K562 (cell line): ENCODE results near the gene DGCR2. TPM values are rescaled to one million over a fixed set of nuclear protein-coding genes. Genes with fewer than 3 reads are reported as not detected.

ENCODE experiments used
- BMI1 ChIP-seq: fragments of 150-350 bp; IDR thresholded peaks from 2 replicates; pipeline ENCODE4 v1.6.1; 2014; ENCODE audit warnings: low read length
- C11orf30 ChIP-seq: fragments of 450-650 bp; IDR thresholded peaks from 2 replicates; pipeline ENCODE4 v1.6.1; 2016; ENCODE audit warnings: low read depth, mild to moderate bottlenecking
- CHD1 ChIP-seq: fragments of 200-600 bp; sonication (generic); IDR thresholded peaks from one replicate; pipeline ENCODE4 v1.6.1; 2012; ENCODE audit warnings: mild to moderate bottlenecking, moderate library complexity, low read length, inconsistent platforms
- ETS2 ChIP-seq: IDR thresholded peaks from 2 replicates; pipeline ENCODE4 v1.6.1; 2016; ENCODE audit warnings: borderline replicate concordance, missing genetic modification characterization, mild to moderate bottlenecking, moderate library complexity, missing compliant biosample characterization; ENCODE audit not compliant: poor library complexity, severe bottlenecking
- HNRNPK ChIP-seq: fragments of 200-400 bp; formaldehyde crosslinking; IDR thresholded peaks from one replicate; pipeline ENCODE4 v1.6.1; 2018; ENCODE audit warnings: mild to moderate bottlenecking, low read depth, low read length; ENCODE audit not compliant: poor library complexity, severe bottlenecking
- MIER1 ChIP-seq: fragments of 450-650 bp; IDR thresholded peaks from 2 replicates; pipeline ENCODE4 v1.6.1; 2016; ENCODE audit warnings: antibody characterized with exemption, mild to moderate bottlenecking, low read depth
- NFE2 ChIP-seq: IDR thresholded peaks from 2 replicates; pipeline ENCODE4 v1.6.1; 2014; ENCODE audit warnings: antibody characterized with exemption, low read depth
- SMARCE1 ChIP-seq: fragments of 450-650 bp; IDR thresholded peaks from 2 replicates; pipeline ENCODE4 v1.7.1; 2016; ENCODE audit warnings: mild to moderate bottlenecking
- SRSF3 ChIP-seq: fragments of 200-400 bp; formaldehyde crosslinking; IDR thresholded peaks from 2 replicates; pipeline ENCODE4 v1.6.1; 2016; ENCODE audit warnings: mild to moderate bottlenecking, low read length, moderate library complexity; ENCODE audit not compliant: insufficient read depth
- TCFL5 ChIP-seq: fragments of 250-450 bp; sonication (Bioruptor Pico); conservative IDR thresholded peaks from 2 replicates; pipeline ENCODE4 v1.6.1; 2021; ENCODE audit warnings: mild to moderate bottlenecking, moderate library complexity, matching md5 sums
- ZNF668 ChIP-seq: fragments of 250-450 bp; sonication (Bioruptor Pico); IDR thresholded peaks from 2 replicates; pipeline ENCODE4 v1.8.0; 2022; ENCODE audit warnings: mild to moderate bottlenecking, inconsistent platforms
- ZNF766 ChIP-seq: fragments of 200-800 bp; sonication (Bioruptor generic); conservative IDR thresholded peaks from 2 replicates; pipeline ENCODE4 v1.6.1; 2016; ENCODE audit warnings: missing genetic modification characterization, missing compliant biosample characterization
- polyA plus RNA-seq, 8 experiments: library from polyadenylated mRNA; depleted of rRNA in 4 of 8; stranded (reverse) in 5 of 8; unstranded in 3 of 8; fragments of >200 nt; fragmentation: Nextera tagmentation in 2 of 8; fragmentation: Illumina TruSeq in 1 of 8; extraction: Ambion mirVana in 2 of 8; extraction: Trizol in 1 of 8; gene quantifications; 2 replicates each; pipeline versions ENCODE4 v1.2.1 to v1.2.3, GENCODE V29; 2011 to 2014; ENCODE audit warnings: inconsistent platforms in 1 of 8, missing spikeins in 1 of 8
- total RNA-seq, 7 experiments: library from RNA; depleted of rRNA in 6 of 7; stranded (reverse); fragments of >200 nt in 6 of 7; fragmentation: Illumina TruSeq in 2 of 7; extraction: Trizol in 2 of 7; gene quantifications; 2 replicates each; pipeline versions ENCODE4 v1.2.1 to v1.2.3, GENCODE V29; 2011 to 2021; ENCODE audit warnings: low replicate concordance in 1 of 7
- TF ChIP-seq, protein P1 (sequence below): fragments of 250-450 bp; sonication (Bioruptor Pico); IDR thresholded peaks from 2 replicates; pipeline ENCODE4 v1.4.0; 2020
- TF ChIP-seq, protein P2 (sequence below): IDR thresholded peaks from 2 replicates; pipeline ENCODE4 v1.6.1; 2016; ENCODE audit warnings: missing genetic modification characterization, missing compliant biosample characterization
- TF ChIP-seq, protein P3 (sequence below): sonication (generic); formaldehyde crosslinking; IDR thresholded peaks from 2 replicates; pipeline ENCODE4 v1.8.1; 2023; ENCODE audit warnings: missing genetic modification reagents, mild to moderate bottlenecking, borderline replicate concordance

DGCR2 gene
- total and polyA plus RNA-seq, 9 of the 15 experiments (the other 6 are each of a cell fraction or from before 2014, with no cell fraction given) = 0.69 to 101 (median 56.4) TPM

DNA sequence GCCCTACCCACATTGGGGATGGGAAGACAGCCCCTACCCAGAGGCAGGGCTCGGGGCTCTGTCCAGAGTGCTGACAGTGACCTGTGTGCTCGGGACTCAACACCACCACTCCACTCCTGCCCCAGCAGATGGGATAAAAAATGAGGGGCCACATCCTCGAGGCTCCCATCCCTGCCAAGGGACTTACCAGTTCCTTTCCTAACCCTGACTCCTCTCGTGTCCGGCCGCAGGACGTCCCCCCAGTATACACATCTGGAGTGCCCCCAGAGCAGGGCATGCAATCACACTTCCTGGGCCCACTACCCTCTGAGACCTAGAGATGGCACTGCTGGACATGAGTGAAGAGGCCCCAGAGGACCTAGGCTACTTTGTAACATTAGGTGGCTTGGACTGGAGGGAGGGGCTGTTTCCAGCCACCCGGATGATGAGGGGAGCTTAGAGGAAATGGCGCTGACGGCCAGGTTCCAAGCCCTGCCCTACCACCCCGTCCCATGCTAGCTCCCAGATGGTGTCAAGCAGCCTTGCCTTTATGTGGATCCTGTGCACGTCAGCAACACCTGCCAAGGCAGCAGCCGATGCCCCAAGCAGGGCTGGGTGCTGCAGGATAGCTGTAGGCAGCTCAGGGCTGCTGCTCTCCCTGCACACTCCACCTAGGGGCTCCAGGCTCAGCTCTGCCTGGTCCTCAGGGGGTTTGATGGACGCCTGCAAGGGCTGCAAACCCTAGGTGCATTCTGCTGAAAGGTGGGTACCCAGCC is 86.6 kb downstream of the DGCR2 start (continued):
- no peak for TF ChIP-seq CHD1
- TF ChIP-seq TCFL5 (CRISPR knock-in tag) = no peak
- no peak for TF ChIP-seq ZNF668 (CRISPR knock-in tag)
- TF ChIP-seq, protein P1, sequence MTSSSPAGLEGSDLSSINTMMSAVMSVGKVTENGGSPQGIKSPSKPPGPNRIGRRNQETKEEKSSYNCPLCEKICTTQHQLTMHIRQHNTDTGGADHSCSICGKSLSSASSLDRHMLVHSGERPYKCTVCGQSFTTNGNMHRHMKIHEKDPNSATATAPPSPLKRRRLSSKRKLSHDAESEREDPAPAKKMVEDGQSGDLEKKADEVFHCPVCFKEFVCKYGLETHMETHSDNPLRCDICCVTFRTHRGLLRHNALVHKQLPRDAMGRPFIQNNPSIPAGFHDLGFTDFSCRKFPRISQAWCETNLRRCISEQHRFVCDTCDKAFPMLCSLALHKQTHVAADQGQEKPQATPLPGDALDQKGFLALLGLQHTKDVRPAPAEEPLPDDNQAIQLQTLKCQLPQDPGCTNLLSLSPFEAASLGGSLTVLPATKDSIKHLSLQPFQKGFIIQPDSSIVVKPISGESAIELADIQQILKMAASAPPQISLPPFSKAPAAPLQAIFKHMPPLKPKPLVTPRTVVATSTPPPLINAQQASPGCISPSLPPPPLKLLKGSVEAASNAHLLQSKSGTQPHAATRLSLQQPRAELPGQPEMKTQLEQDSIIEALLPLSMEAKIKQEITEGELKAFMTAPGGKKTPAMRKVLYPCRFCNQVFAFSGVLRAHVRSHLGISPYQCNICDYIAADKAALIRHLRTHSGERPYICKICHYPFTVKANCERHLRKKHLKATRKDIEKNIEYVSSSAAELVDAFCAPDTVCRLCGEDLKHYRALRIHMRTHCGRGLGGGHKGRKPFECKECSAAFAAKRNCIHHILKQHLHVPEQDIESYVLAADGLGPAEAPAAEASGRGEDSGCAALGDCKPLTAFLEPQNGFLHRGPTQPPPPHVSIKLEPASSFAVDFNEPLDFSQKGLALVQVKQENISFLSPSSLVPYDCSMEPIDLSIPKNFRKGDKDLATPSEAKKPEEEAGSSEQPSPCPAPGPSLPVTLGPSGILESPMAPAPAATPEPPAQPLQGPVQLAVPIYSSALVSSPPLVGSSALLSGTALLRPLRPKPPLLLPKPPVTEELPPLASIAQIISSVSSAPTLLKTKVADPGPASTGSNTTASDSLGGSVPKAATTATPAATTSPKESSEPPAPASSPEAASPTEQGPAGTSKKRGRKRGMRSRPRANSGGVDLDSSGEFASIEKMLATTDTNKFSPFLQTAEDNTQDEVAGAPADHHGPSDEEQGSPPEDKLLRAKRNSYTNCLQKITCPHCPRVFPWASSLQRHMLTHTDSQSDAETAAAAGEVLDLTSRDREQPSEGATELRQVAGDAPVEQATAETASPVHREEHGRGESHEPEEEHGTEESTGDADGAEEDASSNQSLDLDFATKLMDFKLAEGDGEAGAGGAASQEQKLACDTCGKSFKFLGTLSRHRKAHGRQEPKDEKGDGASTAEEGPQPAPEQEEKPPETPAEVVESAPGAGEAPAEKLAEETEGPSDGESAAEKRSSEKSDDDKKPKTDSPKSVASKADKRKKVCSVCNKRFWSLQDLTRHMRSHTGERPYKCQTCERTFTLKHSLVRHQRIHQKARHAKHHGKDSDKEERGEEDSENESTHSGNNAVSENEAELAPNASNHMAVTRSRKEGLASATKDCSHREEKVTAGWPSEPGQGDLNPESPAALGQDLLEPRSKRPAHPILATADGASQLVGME = 0 out of 2 replicates have a peak, but pooled peaks have one; percentile 72
- no peak for TF ChIP-seq SRSF3
- TF ChIP-seq ETS2 (tag) = no peak
- TF ChIP-seq SMARCE1 = no peak
- TF ChIP-seq C11orf30 = no peak
- TF ChIP-seq BMI1 = no peak
- TF ChIP-seq, protein P2, sequence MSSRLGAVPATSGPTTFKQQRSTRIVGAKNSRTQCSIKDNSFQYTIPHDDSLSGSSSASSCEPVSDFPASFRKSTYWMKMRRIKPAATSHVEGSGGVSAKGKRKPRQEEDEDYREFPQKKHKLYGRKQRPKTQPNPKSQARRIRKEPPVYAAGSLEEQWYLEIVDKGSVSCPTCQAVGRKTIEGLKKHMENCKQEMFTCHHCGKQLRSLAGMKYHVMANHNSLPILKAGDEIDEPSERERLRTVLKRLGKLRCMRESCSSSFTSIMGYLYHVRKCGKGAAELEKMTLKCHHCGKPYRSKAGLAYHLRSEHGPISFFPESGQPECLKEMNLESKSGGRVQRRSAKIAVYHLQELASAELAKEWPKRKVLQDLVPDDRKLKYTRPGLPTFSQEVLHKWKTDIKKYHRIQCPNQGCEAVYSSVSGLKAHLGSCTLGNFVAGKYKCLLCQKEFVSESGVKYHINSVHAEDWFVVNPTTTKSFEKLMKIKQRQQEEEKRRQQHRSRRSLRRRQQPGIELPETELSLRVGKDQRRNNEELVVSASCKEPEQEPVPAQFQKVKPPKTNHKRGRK (tag) = no peak
- TF ChIP-seq, protein P3, sequence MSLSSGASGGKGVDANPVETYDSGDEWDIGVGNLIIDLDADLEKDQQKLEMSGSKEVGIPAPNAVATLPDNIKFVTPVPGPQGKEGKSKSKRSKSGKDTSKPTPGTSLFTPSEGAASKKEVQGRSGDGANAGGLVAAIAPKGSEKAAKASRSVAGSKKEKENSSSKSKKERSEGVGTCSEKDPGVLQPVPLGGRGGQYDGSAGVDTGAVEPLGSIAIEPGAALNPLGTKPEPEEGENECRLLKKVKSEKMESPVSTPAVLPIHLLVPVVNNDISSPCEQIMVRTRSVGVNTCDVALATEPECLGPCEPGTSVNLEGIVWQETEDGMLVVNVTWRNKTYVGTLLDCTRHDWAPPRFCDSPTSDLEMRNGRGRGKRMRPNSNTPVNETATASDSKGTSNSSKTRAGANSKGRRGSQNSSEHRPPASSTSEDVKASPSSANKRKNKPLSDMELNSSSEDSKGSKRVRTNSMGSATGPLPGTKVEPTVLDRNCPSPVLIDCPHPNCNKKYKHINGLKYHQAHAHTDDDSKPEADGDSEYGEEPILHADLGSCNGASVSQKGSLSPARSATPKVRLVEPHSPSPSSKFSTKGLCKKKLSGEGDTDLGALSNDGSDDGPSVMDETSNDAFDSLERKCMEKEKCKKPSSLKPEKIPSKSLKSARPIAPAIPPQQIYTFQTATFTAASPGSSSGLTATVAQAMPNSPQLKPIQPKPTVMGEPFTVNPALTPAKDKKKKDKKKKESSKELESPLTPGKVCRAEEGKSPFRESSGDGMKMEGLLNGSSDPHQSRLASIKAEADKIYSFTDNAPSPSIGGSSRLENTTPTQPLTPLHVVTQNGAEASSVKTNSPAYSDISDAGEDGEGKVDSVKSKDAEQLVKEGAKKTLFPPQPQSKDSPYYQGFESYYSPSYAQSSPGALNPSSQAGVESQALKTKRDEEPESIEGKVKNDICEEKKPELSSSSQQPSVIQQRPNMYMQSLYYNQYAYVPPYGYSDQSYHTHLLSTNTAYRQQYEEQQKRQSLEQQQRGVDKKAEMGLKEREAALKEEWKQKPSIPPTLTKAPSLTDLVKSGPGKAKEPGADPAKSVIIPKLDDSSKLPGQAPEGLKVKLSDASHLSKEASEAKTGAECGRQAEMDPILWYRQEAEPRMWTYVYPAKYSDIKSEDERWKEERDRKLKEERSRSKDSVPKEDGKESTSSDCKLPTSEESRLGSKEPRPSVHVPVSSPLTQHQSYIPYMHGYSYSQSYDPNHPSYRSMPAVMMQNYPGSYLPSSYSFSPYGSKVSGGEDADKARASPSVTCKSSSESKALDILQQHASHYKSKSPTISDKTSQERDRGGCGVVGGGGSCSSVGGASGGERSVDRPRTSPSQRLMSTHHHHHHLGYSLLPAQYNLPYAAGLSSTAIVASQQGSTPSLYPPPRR = 0 out of 2 replicates have a peak, but pooled peaks have one; percentile 12
- no peak for TF ChIP-seq ZNF766
- no peak for TF ChIP-seq NFE2
- TF ChIP-seq MIER1 = peak; percentile 97
- no peak for TF ChIP-seq HNRNPK
